ENCODE measurements around the gene JMJD6. TPM values are rescaled to one million over a fixed set of nuclear protein-coding genes. Genes with fewer than 3 reads are reported as not detected.

JMJD6 gene
- total and polyA plus RNA-seq, 2 of the 8 experiments (the other 6 are each of a cell fraction or from before 2014, with no cell fraction given) = 8.6 to 18.6 TPM

GRCh38 chr17:76696763-76697701 is 29.4 kb downstream of the JMJD6 start (continued):
- no peak for TF ChIP-seq JUN (IDR thresholded peaks at IDR 0.05; ENCODE audit: low read depth, low read length)
- no peak for TF ChIP-seq ASH2L (IDR thresholded peaks at IDR 0.05; ENCODE audit: low read length)
- no peak for TF ChIP-seq CEBPB (IDR thresholded peaks at IDR 0.05; ENCODE audit: low read depth, low read length)
- TF ChIP-seq CTBP2 (IDR thresholded peaks at IDR 0.05; ENCODE audit: borderline replicate concordance, insufficient read depth, insufficient read length, low read length) = no peak
- no peak for TF ChIP-seq BRCA1 (IDR thresholded peaks at IDR 0.05; ENCODE audit: low read depth, low read length)
- TF ChIP-seq KDM1A (IDR thresholded peaks at IDR 0.05; ENCODE audit: borderline replicate concordance, low read length) = no peak
- TF ChIP-seq, protein P1, sequence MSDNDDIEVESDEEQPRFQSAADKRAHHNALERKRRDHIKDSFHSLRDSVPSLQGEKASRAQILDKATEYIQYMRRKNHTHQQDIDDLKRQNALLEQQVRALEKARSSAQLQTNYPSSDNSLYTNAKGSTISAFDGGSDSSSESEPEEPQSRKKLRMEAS (IDR thresholded peaks at IDR 0.05) = no peak
- no peak for TF ChIP-seq BACH1 (IDR thresholded peaks at IDR 0.05; ENCODE audit: low read length)
- no peak for TF ChIP-seq SP4 (IDR thresholded peaks at IDR 0.05; ENCODE audit: low read length)

Measured in H1 (cell line).